Testis (tissue), 2 donors: Measurements from ENCODE around the gene PRSS27.

Source experiments
- POLR2A ChIP-seq: fragments of 450-650 bp; IDR thresholded peaks from one replicate; pipeline ENCODE4 v1.6.1; 2017; ENCODE audit warnings: antibody characterized with exemption, mild to moderate bottlenecking, moderate library complexity
- TF ChIP-seq, protein P1 (sequence below), 3 experiments: fragments of 450-650 bp in 2 of 3; fragments of 200-600 bp in 1 of 3; sonication (generic) in 1 of 3; IDR thresholded peaks; one replicate each; pipeline ENCODE4 v1.5.1; 2016 to 2019; ENCODE audit warnings: antibody characterized with exemption in 3 of 3, mild to moderate bottlenecking in 2 of 3, moderate library complexity in 1 of 3

- TF ChIP-seq, protein P1, sequence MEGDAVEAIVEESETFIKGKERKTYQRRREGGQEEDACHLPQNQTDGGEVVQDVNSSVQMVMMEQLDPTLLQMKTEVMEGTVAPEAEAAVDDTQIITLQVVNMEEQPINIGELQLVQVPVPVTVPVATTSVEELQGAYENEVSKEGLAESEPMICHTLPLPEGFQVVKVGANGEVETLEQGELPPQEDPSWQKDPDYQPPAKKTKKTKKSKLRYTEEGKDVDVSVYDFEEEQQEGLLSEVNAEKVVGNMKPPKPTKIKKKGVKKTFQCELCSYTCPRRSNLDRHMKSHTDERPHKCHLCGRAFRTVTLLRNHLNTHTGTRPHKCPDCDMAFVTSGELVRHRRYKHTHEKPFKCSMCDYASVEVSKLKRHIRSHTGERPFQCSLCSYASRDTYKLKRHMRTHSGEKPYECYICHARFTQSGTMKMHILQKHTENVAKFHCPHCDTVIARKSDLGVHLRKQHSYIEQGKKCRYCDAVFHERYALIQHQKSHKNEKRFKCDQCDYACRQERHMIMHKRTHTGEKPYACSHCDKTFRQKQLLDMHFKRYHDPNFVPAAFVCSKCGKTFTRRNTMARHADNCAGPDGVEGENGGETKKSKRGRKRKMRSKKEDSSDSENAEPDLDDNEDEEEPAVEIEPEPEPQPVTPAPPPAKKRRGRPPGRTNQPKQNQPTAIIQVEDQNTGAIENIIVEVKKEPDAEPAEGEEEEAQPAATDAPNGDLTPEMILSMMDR (IDR thresholded peaks at IDR 0.05) = no peak
- no peak for TF ChIP-seq POLR2A
Observed at GRCh38 chr16:2766430-2767139, 46.6 kb upstream of the PRSS27 start.
